ENCODE results near the gene EVI5. TPM values are rescaled to one million over a fixed set of nuclear protein-coding genes. Genes with fewer than 3 reads are reported as not detected.
"Not testable (repeated sequence)": the region's sequence is repeated elsewhere in the genome, so short reads cannot be mapped to it uniquely, and the experiment has no call there.

The EVI5 gene
- polyA plus RNA-seq, 1 donor: 15.7 TPM

GRCh38 chr1:92728697-92729096 lies 56.2 kb downstream of the EVI5 start:
- Histone ChIP-seq H3K27me3 (ENCODE audit: control insufficient read depth, insufficient read depth, low read length) (no peaks in the 10 kb centered on the region), H3K4me1 (ENCODE audit: control insufficient read depth, insufficient read depth, low read length) (no peaks in the 10 kb centered on the region), H3K4me3 (ENCODE audit: low read length) (no peak overlapping the region), H3K9me3 (ENCODE audit: control insufficient read depth, low read depth, low read length) (peaks cover 7% of the 10 kb centered on the region), H3K36me3 (ENCODE audit: control insufficient read depth, insufficient read depth, low read length) (peaks cover 4% of the 10 kb centered on the region), H3K27ac (ENCODE audit: low read length) (no peak overlapping the region)
- DNase-seq: no peak
- WGBS (ENCODE audit: insufficient coverage, low lambda C conversion rate): 100% methylated on average over 1 of the region's 4 CpGs

DNA sequence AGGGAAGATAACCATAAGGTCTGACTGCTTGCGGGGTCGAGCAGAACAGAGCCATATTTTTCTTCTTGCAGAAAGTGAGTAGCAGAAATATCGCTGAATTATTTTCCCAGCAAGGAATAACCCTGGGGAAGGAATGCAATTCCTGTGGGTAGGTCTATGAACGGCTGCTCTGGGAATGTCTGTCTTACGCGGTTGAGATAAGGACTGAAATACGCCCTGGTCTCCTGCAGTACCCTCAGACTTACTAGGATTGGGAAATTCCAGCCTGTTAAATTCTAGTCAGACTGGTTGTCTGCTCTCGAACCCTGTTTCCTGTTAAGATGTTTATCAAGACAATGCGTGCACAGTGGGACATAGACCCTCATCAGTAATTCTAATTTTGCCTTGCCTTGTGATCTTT lies 61.2 kb downstream of the EVI5 start:
- 93% methylated on average over 3 of the region's 9 CpGs for WGBS (ENCODE audit: insufficient coverage, low lambda C conversion rate)
- not testable (repeated sequence) for H3K27me3 ChIP-seq (ENCODE audit: control insufficient read depth, insufficient read depth, low read length); H3K4me3 ChIP-seq (ENCODE audit: low read length); H3K36me3 ChIP-seq (ENCODE audit: control insufficient read depth, insufficient read depth, low read length); H3K27ac ChIP-seq (ENCODE audit: low read length); H3K9me3 ChIP-seq (ENCODE audit: control insufficient read depth, low read depth, low read length); H3K4me1 ChIP-seq (ENCODE audit: control insufficient read depth, insufficient read depth, low read length); DNase-seq

GRCh38 chr1:92721886-92722285 lies 63.0 kb downstream of the EVI5 start:
- Histone ChIP-seq H3K9me3 (ENCODE audit: control insufficient read depth, low read depth, low read length) (peaks cover 10% of the 10 kb centered on the region), H3K4me1 (ENCODE audit: control insufficient read depth, insufficient read depth, low read length) (no peaks in the 10 kb centered on the region), H3K4me3 (ENCODE audit: low read length) (no peak overlapping the region), H3K27me3 (ENCODE audit: control insufficient read depth, insufficient read depth, low read length) (no peaks in the 10 kb centered on the region), H3K27ac (ENCODE audit: low read length) (no peak overlapping the region), H3K36me3 (ENCODE audit: control insufficient read depth, insufficient read depth, low read length) (peaks cover 4% of the 10 kb centered on the region)
- no peak for DNase-seq

DNA sequence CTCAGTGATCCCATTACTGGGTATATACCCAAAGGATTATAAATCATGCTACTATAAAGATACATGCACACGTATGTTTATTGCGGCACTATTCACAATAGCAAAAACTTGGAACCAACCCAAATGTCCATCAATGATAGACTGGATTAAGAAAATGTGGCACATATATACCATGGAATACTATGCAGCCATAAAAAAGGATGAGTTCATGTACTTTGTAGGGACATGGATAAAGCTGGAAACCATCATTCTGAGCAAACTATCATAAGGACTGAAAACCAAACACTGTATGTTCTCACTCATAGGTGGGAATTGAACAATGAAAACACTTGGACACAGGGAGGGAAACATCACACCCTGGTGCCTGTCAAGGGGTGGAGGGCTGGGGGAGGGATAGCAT lies 63.8 kb downstream of the EVI5 start:
- not testable (repeated sequence) for H3K4me1 ChIP-seq (ENCODE audit: control insufficient read depth, insufficient read depth, low read length); H3K36me3 ChIP-seq (ENCODE audit: control insufficient read depth, insufficient read depth, low read length); H3K4me3 ChIP-seq (ENCODE audit: low read length); H3K27ac ChIP-seq (ENCODE audit: low read length); H3K9me3 ChIP-seq (ENCODE audit: control insufficient read depth, low read depth, low read length); H3K27me3 ChIP-seq (ENCODE audit: control insufficient read depth, insufficient read depth, low read length); DNase-seq
- WGBS (ENCODE audit: insufficient coverage, low lambda C conversion rate): no CpG with 5 or more reads among the region's 2 CpGs

GRCh38 chr1:92715476-92715951 lies 69.4 kb downstream of the EVI5 start:
- not testable (repeated sequence) for DNase-seq; H3K27me3 ChIP-seq (ENCODE audit: control insufficient read depth, insufficient read depth, low read length)
- WGBS (ENCODE audit: insufficient coverage, low lambda C conversion rate): no CpG with 5 or more reads among the region's 16 CpGs

DNA sequence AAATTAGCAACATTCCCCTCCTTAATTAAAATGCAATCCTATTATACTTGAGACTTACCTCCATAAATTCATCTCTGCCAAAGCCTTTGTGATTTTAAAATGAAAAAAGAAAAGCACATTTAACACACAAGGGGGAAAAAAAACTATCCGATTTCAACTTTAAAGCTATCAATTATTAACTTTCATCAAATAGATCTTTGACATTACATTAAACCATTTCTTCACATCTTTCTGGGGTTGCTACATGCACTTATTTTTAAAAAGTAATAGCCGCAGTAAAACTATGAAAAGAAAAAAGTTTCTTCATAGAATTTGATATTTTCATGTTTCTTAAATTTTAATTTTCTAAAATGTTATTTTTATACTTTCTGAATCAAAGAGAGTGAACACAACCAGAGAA lies 71.0 kb downstream of the EVI5 start:
- Histone ChIP-seq H3K4me3 (ENCODE audit: low read length) (no peak overlapping the region), H3K36me3 (ENCODE audit: control insufficient read depth, insufficient read depth, low read length) (no peaks in the 10 kb centered on the region), H3K27ac (ENCODE audit: low read length) (no peak overlapping the region), H3K4me1 (ENCODE audit: control insufficient read depth, insufficient read depth, low read length) (peaks cover 18% of the 10 kb centered on the region), H3K9me3 (ENCODE audit: control insufficient read depth, low read depth, low read length) (peaks cover 3% of the 10 kb centered on the region), H3K27me3 (ENCODE audit: control insufficient read depth, insufficient read depth, low read length) (no peaks in the 10 kb centered on the region)
- no peak for DNase-seq
- WGBS (ENCODE audit: insufficient coverage, low lambda C conversion rate): 56% methylated on average over 2 of the region's 2 CpGs

More at GRCh38 chr1:92715476-92715951, 69.4 kb downstream of the EVI5 start:
- H3K36me3 ChIP-seq (ENCODE audit: control insufficient read depth, insufficient read depth, low read length); H3K4me1 ChIP-seq (ENCODE audit: control insufficient read depth, insufficient read depth, low read length); H3K27ac ChIP-seq (ENCODE audit: low read length); H3K4me3 ChIP-seq (ENCODE audit: low read length); H3K9me3 ChIP-seq (ENCODE audit: control insufficient read depth, low read depth, low read length): not testable (repeated sequence)

- 0% methylated on average over 1 of the region's 6 CpGs for WGBS (ENCODE audit: insufficient coverage, low lambda C conversion rate)
- Histone ChIP-seq H3K4me1 (ENCODE audit: control insufficient read depth, insufficient read depth, low read length) (peaks cover 18% of the 10 kb centered on the region), H3K4me3 (ENCODE audit: low read length) (no peak overlapping the region), H3K9me3 (ENCODE audit: control insufficient read depth, low read depth, low read length) (no peaks in the 10 kb centered on the region), H3K27me3 (ENCODE audit: control insufficient read depth, insufficient read depth, low read length) (no peaks in the 10 kb centered on the region), H3K27ac (ENCODE audit: low read length) (peak overlapping the region; percentile 79), H3K36me3 (ENCODE audit: control insufficient read depth, insufficient read depth, low read length) (no peaks in the 10 kb centered on the region)
- DNase-seq: peak; percentile 74 to 86
Observed at GRCh38 chr1:92711473-92712165, 73.3 kb downstream of the EVI5 start.

GRCh38 chr1:92709738-92710137 lies 75.2 kb downstream of the EVI5 start:
- Histone ChIP-seq H3K4me1 (ENCODE audit: control insufficient read depth, insufficient read depth, low read length) (peaks cover 21% of the 10 kb centered on the region), H3K36me3 (ENCODE audit: control insufficient read depth, insufficient read depth, low read length) (no peaks in the 10 kb centered on the region), H3K27ac (ENCODE audit: low read length) (peak overlapping the region; percentile 79), H3K4me3 (ENCODE audit: low read length) (no peak overlapping the region), H3K27me3 (ENCODE audit: control insufficient read depth, insufficient read depth, low read length) (no peaks in the 10 kb centered on the region), H3K9me3 (ENCODE audit: control insufficient read depth, low read depth, low read length) (no peaks in the 10 kb centered on the region)
- 100% methylated on average over 1 of the region's 4 CpGs for WGBS (ENCODE audit: insufficient coverage, low lambda C conversion rate)
- DNase-seq: peak; percentile 61 to 70

DNA sequence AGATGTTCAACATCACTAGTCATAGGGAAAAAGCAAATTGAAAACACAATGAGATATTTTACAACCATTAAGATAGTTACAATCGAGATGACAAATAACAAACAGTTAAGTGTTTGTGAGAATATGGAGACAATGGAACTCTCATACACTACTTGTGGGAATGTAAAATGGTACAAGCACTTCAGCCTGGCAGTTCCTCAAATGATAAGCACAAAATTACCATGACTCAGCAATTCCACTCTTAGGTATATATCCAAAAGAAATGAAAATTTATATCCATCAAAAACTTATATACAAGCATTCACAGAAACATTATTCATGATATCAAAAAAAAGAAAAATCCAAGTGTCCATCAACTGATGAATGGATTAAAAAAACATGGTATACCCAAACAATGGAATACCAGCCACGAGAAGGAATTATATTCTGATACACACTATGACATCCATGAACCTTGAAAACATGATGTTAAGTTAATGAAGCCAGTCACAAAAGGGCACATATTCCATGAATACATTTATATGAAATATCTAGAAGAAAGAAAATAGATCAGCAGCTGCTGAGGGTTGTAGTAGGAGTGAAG lies 76.4 kb downstream of the EVI5 start:
- Histone ChIP-seq H3K27me3 (ENCODE audit: control insufficient read depth, insufficient read depth, low read length) (no peaks in the 10 kb centered on the region), H3K4me1 (ENCODE audit: control insufficient read depth, insufficient read depth, low read length) (peaks cover 21% of the 10 kb centered on the region), H3K9me3 (ENCODE audit: control insufficient read depth, low read depth, low read length) (no peaks in the 10 kb centered on the region), H3K4me3 (ENCODE audit: low read length) (no peak overlapping the region), H3K36me3 (ENCODE audit: control insufficient read depth, insufficient read depth, low read length) (no peaks in the 10 kb centered on the region), H3K27ac (ENCODE audit: low read length) (no peak overlapping the region)
- WGBS (ENCODE audit: insufficient coverage, low lambda C conversion rate): no CpG with 5 or more reads among the region's 2 CpGs
- no peak for DNase-seq

DNA sequence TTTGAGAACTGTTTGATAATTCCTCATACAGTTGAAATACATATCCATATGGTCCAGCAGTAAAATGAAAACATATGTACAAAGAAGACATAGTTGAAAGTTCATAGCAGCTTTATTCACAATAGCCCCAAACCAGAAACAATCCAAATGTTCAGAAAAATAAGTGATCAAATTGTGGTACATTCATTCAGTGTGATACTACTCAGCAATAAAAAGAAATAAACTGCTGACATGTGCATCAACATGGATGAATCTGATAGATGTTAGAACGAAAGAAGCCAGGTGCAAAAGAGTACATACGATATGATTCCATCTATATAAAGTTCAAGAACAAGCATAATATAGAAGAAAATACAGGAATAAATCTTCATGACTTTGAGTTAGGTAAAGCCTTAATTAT lies 77.2 kb downstream of the EVI5 start:
- H3K9me3 ChIP-seq (ENCODE audit: control insufficient read depth, low read depth, low read length): no peaks in the 10 kb centered on the region
- WGBS (ENCODE audit: insufficient coverage, low lambda C conversion rate): 100% methylated on average over 1 of the region's 2 CpGs
- no peaks in the 10 kb centered on the region for H3K27me3 ChIP-seq (ENCODE audit: control insufficient read depth, insufficient read depth, low read length)
- H3K4me3 ChIP-seq (ENCODE audit: low read length): no peak overlapping the region
- H3K27ac ChIP-seq (ENCODE audit: low read length): no peak overlapping the region
- peaks cover 2% of the 10 kb centered on the region for H3K36me3 ChIP-seq (ENCODE audit: control insufficient read depth, insufficient read depth, low read length)
- H3K4me1 ChIP-seq (ENCODE audit: control insufficient read depth, insufficient read depth, low read length): peaks cover 21% of the 10 kb centered on the region
- DNase-seq: no peak

DNA sequence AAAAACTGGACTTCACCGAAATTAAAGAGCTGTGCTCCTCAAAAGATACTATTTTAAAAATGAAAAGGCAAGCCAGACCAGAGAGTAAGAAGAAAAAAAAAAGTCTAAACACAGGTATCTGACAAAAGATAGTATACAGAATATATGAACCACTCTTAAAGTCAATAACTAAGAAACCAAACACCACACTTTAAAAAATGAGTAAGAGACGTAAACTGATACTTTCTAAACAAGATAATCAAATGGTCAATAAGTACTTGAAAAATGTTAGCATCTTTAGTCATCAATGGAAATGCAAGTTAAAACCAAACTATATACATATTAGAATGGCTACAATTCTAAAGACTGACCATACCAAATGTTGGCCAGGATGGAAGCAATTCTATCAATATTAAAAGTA lies 77.6 kb downstream of the EVI5 start:
- no peaks in the 10 kb centered on the region for H3K9me3 ChIP-seq (ENCODE audit: control insufficient read depth, low read depth, low read length)
- H3K27ac ChIP-seq (ENCODE audit: low read length): no peak overlapping the region
- H3K36me3 ChIP-seq (ENCODE audit: control insufficient read depth, insufficient read depth, low read length): peaks cover 2% of the 10 kb centered on the region
- H3K27me3 ChIP-seq (ENCODE audit: control insufficient read depth, insufficient read depth, low read length): no peaks in the 10 kb centered on the region
- WGBS (ENCODE audit: insufficient coverage, low lambda C conversion rate): 100% methylated on average over 2 of the region's 2 CpGs
- DNase-seq: no peak
- peaks cover 21% of the 10 kb centered on the region for H3K4me1 ChIP-seq (ENCODE audit: control insufficient read depth, insufficient read depth, low read length)
- no peak overlapping the region for H3K4me3 ChIP-seq (ENCODE audit: low read length)

Measured in large intestine (tissue), 3 donors.